Suprapubic skin (tissue), 4 donors: Measurements from ENCODE around the gene SPTA1.

Source experiments
- EP300 ChIP-seq: sonication (generic); formaldehyde crosslinking; IDR thresholded peaks from one replicate; pipeline ENCODE4 v1.6.1; 2017; ENCODE audit warnings: antibody characterized with exemption
- POLR2A ChIP-seq, 2 donors: fragments of 450-650 bp; IDR thresholded peaks; one replicate each; pipeline ENCODE4 v1.6.1; 2017; ENCODE audit warnings: antibody characterized with exemption in 2 of 2, mild to moderate bottlenecking in 2 of 2, moderate library complexity in 2 of 2
- POLR2AphosphoS5 ChIP-seq, 3 donors: sonication (generic); formaldehyde crosslinking; IDR thresholded peaks; one replicate each; pipeline ENCODE4 v1.6.1; 2017; ENCODE audit warnings: antibody characterized with exemption in 3 of 3
- TF ChIP-seq, protein P1 (sequence below), 2 donors: fragments of 200-600 bp in 1 of 2; fragments of 450-650 bp in 1 of 2; sonication (generic) in 1 of 2; IDR thresholded peaks; one replicate each; pipeline ENCODE4 v1.5.1; 2016 to 2019; ENCODE audit warnings: antibody characterized with exemption in 2 of 2, mild to moderate bottlenecking in 1 of 2, moderate library complexity in 1 of 2

DNA sequence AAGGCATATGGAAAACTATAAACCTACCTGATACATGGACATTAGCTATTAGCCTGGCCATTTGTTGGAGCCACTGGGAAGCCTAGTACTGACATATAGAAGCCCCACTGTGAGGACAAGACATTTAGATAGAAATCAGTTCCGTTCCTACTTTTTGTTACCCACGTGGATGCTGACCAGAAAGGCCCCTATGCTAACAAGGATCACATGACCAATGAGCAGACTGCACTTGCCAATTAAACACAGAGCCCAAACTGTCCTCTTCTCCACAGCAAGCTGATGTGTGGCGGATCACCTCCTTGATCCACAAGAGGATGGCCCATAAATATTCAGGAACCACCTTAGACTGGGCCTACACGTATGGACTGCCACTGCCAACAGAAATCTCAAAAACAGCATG, 45.2 kb upstream of the SPTA1 start:
- TF ChIP-seq, protein P1, sequence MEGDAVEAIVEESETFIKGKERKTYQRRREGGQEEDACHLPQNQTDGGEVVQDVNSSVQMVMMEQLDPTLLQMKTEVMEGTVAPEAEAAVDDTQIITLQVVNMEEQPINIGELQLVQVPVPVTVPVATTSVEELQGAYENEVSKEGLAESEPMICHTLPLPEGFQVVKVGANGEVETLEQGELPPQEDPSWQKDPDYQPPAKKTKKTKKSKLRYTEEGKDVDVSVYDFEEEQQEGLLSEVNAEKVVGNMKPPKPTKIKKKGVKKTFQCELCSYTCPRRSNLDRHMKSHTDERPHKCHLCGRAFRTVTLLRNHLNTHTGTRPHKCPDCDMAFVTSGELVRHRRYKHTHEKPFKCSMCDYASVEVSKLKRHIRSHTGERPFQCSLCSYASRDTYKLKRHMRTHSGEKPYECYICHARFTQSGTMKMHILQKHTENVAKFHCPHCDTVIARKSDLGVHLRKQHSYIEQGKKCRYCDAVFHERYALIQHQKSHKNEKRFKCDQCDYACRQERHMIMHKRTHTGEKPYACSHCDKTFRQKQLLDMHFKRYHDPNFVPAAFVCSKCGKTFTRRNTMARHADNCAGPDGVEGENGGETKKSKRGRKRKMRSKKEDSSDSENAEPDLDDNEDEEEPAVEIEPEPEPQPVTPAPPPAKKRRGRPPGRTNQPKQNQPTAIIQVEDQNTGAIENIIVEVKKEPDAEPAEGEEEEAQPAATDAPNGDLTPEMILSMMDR (IDR thresholded peaks at IDR 0.05): no peak
- TF ChIP-seq POLR2A (IDR thresholded peaks at IDR 0.05) (no peak), POLR2AphosphoS5 (IDR thresholded peaks at IDR 0.05) (no peak), EP300 (no peak)
